Fibroblast of lung (primary cell): ENCODE results near the gene PCDHA8.
"Not testable (repeated sequence)": the region's sequence is repeated elsewhere in the genome, so short reads cannot be mapped to it uniquely, and the experiment has no call there.

Experiments used
- EZH2 ChIP-seq: IDR thresholded peaks from 2 replicates; pipeline ENCODE4 v1.5.1; 2012; ENCODE audit warnings: low read length, control low read depth, mild to moderate bottlenecking; ENCODE audit errors: missing control alignments
- TF ChIP-seq, protein P1 (sequence below), 2 donors: IDR thresholded peaks in 1 of 2; conservative IDR thresholded peaks in 1 of 2; 1 replicate in 1 of 2; 2 replicates in 1 of 2; pipeline ENCODE4 v1.5.1; 2011 to 2012; ENCODE audit warnings: low read length in 2 of 2, control low read depth in 1 of 2, inconsistent platforms in 1 of 2, low read depth in 1 of 2, mild to moderate bottlenecking in 1 of 2

DNA sequence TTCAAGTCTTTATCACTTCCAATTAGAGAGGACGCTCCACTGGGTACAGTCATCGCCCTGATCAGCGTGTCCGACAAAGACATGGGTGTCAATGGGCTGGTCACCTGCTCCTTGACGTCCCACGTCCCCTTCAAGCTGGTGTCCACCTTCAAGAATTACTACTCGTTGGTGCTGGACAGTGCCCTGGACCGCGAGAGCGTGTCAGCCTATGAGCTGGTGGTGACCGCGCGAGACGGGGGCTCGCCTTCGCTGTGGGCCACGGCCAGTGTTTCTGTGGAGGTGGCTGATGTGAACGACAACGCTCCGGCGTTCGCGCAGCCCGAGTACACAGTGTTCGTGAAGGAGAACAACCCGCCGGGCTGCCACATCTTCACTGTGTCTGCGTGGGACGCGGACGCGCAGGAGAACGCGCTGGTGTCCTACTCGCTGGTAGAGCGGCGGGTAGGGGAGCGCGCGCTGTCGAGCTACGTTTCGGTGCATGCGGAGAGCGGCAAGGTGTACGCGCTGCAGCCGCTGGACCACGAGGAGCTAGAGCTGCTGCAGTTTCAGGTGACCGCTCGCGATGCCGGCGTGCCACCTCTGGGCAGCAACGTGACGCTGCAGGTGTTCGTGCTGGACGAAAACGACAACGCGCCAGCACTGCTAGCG lies 32.6 kb upstream of the PCDHA8 start:
- TF ChIP-seq, protein P1, sequence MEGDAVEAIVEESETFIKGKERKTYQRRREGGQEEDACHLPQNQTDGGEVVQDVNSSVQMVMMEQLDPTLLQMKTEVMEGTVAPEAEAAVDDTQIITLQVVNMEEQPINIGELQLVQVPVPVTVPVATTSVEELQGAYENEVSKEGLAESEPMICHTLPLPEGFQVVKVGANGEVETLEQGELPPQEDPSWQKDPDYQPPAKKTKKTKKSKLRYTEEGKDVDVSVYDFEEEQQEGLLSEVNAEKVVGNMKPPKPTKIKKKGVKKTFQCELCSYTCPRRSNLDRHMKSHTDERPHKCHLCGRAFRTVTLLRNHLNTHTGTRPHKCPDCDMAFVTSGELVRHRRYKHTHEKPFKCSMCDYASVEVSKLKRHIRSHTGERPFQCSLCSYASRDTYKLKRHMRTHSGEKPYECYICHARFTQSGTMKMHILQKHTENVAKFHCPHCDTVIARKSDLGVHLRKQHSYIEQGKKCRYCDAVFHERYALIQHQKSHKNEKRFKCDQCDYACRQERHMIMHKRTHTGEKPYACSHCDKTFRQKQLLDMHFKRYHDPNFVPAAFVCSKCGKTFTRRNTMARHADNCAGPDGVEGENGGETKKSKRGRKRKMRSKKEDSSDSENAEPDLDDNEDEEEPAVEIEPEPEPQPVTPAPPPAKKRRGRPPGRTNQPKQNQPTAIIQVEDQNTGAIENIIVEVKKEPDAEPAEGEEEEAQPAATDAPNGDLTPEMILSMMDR (conservative IDR thresholded peaks at IDR 0.05 in 1 of 2, IDR thresholded peaks at IDR 0.05 in 1 of 2; ENCODE audit: low read depth in 1 of 2, low read length in 2 of 2), result not testable (repeated sequence)
- TF ChIP-seq EZH2, result not testable (repeated sequence)
